ENCODE measurements around the gene GOLM1. TPM values are rescaled to one million over a fixed set of nuclear protein-coding genes. Genes with fewer than 3 reads are reported as not detected.

GOLM1 gene
- total RNA-seq, 1 experiment from 2014 or later: 73.4 TPM

GRCh38 chr9:86057491-86057890, 41.9 kb downstream of the GOLM1 start:
- H3K4me3 ChIP-seq (ENCODE audit: low read depth in 2 of 2, low read length in 2 of 2): no peak overlapping the region
- TF ChIP-seq, protein P1, sequence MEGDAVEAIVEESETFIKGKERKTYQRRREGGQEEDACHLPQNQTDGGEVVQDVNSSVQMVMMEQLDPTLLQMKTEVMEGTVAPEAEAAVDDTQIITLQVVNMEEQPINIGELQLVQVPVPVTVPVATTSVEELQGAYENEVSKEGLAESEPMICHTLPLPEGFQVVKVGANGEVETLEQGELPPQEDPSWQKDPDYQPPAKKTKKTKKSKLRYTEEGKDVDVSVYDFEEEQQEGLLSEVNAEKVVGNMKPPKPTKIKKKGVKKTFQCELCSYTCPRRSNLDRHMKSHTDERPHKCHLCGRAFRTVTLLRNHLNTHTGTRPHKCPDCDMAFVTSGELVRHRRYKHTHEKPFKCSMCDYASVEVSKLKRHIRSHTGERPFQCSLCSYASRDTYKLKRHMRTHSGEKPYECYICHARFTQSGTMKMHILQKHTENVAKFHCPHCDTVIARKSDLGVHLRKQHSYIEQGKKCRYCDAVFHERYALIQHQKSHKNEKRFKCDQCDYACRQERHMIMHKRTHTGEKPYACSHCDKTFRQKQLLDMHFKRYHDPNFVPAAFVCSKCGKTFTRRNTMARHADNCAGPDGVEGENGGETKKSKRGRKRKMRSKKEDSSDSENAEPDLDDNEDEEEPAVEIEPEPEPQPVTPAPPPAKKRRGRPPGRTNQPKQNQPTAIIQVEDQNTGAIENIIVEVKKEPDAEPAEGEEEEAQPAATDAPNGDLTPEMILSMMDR (IDR thresholded peaks at IDR 0.05): no peak
- TF ChIP-seq TCF7L2 (IDR thresholded peaks at IDR 0.05; ENCODE audit: low read depth, low read length) (no peak), SIN3A (IDR thresholded peaks at IDR 0.05; ENCODE audit: borderline replicate concordance, insufficient read depth, low read depth, low read length) (no peak), POLR2AphosphoS5 (IDR thresholded peaks at IDR 0.05; ENCODE audit: low read depth, low read length) (no peak)
- TF ChIP-seq, protein P2, sequence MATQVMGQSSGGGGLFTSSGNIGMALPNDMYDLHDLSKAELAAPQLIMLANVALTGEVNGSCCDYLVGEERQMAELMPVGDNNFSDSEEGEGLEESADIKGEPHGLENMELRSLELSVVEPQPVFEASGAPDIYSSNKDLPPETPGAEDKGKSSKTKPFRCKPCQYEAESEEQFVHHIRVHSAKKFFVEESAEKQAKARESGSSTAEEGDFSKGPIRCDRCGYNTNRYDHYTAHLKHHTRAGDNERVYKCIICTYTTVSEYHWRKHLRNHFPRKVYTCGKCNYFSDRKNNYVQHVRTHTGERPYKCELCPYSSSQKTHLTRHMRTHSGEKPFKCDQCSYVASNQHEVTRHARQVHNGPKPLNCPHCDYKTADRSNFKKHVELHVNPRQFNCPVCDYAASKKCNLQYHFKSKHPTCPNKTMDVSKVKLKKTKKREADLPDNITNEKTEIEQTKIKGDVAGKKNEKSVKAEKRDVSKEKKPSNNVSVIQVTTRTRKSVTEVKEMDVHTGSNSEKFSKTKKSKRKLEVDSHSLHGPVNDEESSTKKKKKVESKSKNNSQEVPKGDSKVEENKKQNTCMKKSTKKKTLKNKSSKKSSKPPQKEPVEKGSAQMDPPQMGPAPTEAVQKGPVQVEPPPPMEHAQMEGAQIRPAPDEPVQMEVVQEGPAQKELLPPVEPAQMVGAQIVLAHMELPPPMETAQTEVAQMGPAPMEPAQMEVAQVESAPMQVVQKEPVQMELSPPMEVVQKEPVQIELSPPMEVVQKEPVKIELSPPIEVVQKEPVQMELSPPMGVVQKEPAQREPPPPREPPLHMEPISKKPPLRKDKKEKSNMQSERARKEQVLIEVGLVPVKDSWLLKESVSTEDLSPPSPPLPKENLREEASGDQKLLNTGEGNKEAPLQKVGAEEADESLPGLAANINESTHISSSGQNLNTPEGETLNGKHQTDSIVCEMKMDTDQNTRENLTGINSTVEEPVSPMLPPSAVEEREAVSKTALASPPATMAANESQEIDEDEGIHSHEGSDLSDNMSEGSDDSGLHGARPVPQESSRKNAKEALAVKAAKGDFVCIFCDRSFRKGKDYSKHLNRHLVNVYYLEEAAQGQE (IDR thresholded peaks at IDR 0.05; ENCODE audit: insufficient read depth in 1 of 2, low read depth in 2 of 2, low read length in 1 of 2): no peak
- H3K27ac ChIP-seq (ENCODE audit: low read length): no peak overlapping the region
- no TSS peak for BruUV-seq (replicated peaks)
- DNase-seq (ENCODE audit: low read depth, low spot score) (no peak), ATAC-seq (no peak)
- ChIA-PET POLR2A (no interaction called here), CTCF (no interaction called here)
- in situ Hi-C loops (cut with HindIII; ENCODE audit: low pct_unique_long_range_greater_than_20kb, low sequenced_read_pairs) (no loop called here), intact Hi-C loops (cut with micrococcal nuclease; ENCODE audit: unreplicated experiment) (no loop called here)
- H3K27me3 ChIP-seq (ENCODE audit: control insufficient read depth, insufficient read depth, low read length): no peaks in the 10 kb centered on the region
- H3K4me1 ChIP-seq (ENCODE audit: control insufficient read depth, insufficient read depth, low read length): no peaks in the 10 kb centered on the region
- H3K36me3 ChIP-seq (ENCODE audit: control insufficient read depth, insufficient read depth, low read length): no peaks in the 10 kb centered on the region
- no peaks in the 10 kb centered on the region for H3K9me3 ChIP-seq (ENCODE audit: control insufficient read depth, insufficient read depth, low read depth, low read length)

DNA sequence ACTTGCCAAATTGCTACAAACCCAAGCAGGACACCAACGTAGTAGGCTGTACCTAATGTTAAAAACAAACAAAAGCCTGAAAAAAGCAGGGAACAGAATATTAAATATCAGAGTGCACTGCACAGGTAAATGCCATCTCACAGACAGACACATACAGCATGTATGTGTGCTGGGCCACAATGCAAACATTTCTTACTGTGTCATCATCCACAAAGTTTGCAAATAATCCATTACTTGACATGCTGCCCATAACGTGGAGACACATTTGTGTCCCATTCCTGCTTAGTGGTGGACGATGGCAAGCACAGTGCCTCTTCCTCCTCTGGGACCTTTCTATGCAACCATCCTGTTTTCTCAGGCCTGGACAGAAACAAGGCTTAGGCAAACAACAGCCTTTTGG, 44.7 kb downstream of the GOLM1 start:
- ChIA-PET POLR2A (no interaction called here), CTCF (no interaction called here)
- Histone ChIP-seq H3K4me1 (ENCODE audit: control insufficient read depth, insufficient read depth, low read length) (no peaks in the 10 kb centered on the region), H3K27me3 (ENCODE audit: control insufficient read depth, insufficient read depth, low read length) (no peaks in the 10 kb centered on the region), H3K36me3 (ENCODE audit: control insufficient read depth, insufficient read depth, low read length) (no peaks in the 10 kb centered on the region), H3K27ac (ENCODE audit: low read length) (no peak overlapping the region; the same call in 1 of the 2 replicates), H3K4me3 (ENCODE audit: low read depth in 2 of 2, low read length in 2 of 2) (no peak overlapping the region), H3K9me3 (ENCODE audit: control insufficient read depth, insufficient read depth, low read depth, low read length) (no peaks in the 10 kb centered on the region)
- intact Hi-C loops (cut with micrococcal nuclease; ENCODE audit: unreplicated experiment) (no loop called here), in situ Hi-C loops (cut with HindIII; ENCODE audit: low pct_unique_long_range_greater_than_20kb, low sequenced_read_pairs) (no loop called here)
- ATAC-seq (no peak), DNase-seq (ENCODE audit: low read depth, low spot score) (no peak)
- no TSS peak for BruUV-seq (replicated peaks)
- TF ChIP-seq, protein P1 (IDR thresholded peaks at IDR 0.05): no peak
- TF ChIP-seq POLR2AphosphoS5 (IDR thresholded peaks at IDR 0.05; ENCODE audit: low read depth, low read length): no peak
- no peak for TF ChIP-seq SIN3A (IDR thresholded peaks at IDR 0.05; ENCODE audit: borderline replicate concordance, insufficient read depth, low read depth, low read length)
- TF ChIP-seq TCF7L2 (IDR thresholded peaks at IDR 0.05; ENCODE audit: low read depth, low read length): no peak
- TF ChIP-seq, protein P2 (IDR thresholded peaks at IDR 0.05; ENCODE audit: insufficient read depth in 1 of 2, low read depth in 2 of 2, low read length in 1 of 2): no peak
